Sigmoid colon (tissue), 7 donors: ENCODE results near the gene ENDOV. TPM values are rescaled to one million over a fixed set of nuclear protein-coding genes. Genes with fewer than 3 reads are reported as not detected.

Experiments used
- DNase-seq: peaks from one replicate; pipeline ENCODE4 v3.0.0-alpha.2; 2019
- H3K27ac ChIP-seq, 4 donors: fragments of 200-600 bp; sonication (generic); one replicate each; pipeline ENCODE4 v1.5.1; 2016 to 2019; ENCODE audit warnings: mild to moderate bottlenecking in 1 of 4
- H3K27me3 ChIP-seq, 3 donors: fragments of 200-600 bp; sonication (generic); one replicate each; pipeline ENCODE4 v1.5.1; 2019; ENCODE audit warnings: mild to moderate bottlenecking in 1 of 3
- H3K36me3 ChIP-seq, 4 donors: fragments of 200-600 bp; sonication (generic); one replicate each; pipeline ENCODE4 v1.5.1; 2016 to 2019
- H3K4me1 ChIP-seq, 4 donors: fragments of 200-600 bp; sonication (generic); one replicate each; pipeline ENCODE4 v1.5.1; 2017 to 2019
- H3K4me3 ChIP-seq, 4 donors: fragments of 200-600 bp; sonication (generic); one replicate each; pipeline ENCODE4 v1.5.1; 2017 to 2019; ENCODE audit warnings: mild to moderate bottlenecking in 2 of 4, moderate library complexity in 1 of 4
- H3K9me3 ChIP-seq, 4 donors: fragments of 200-600 bp in 3 of 4; sonication (generic) in 3 of 4; one replicate each; pipeline versions ENCODE4 v1.5.1 to v1.6.1; 2013 to 2019
- EP300 ChIP-seq, 4 donors: sonication (generic); formaldehyde crosslinking; IDR thresholded peaks; one replicate each; pipeline ENCODE4 v1.6.1; 2017; ENCODE audit warnings: antibody characterized with exemption in 4 of 4
- POLR2A ChIP-seq, 2 donors: fragments of 450-650 bp; IDR thresholded peaks; one replicate each; pipeline ENCODE4 v1.6.1; 2016; ENCODE audit warnings: antibody characterized with exemption in 2 of 2, mild to moderate bottlenecking in 2 of 2, moderate library complexity in 2 of 2
- POLR2AphosphoS5 ChIP-seq, 4 donors: sonication (generic); formaldehyde crosslinking; IDR thresholded peaks; one replicate each; pipeline ENCODE4 v1.6.1; 2017; ENCODE audit warnings: antibody characterized with exemption in 4 of 4
- WGBS, 2 donors: extraction: QIAGEN DNeasy Blood & Tissue Kit; methylation state at CpG; one replicate each; pipeline ENCODE4 v1.1.7; 2013; 5-methylcytosine and 5-hydroxymethylcytosine counted together
- intact Hi-C: fragments of 100-400 bp; cut with DNase I; formaldehyde crosslinking; loops from one replicate; pipeline ENCODE4 v1.15.1; 2023
- polyA plus RNA-seq, 3 donors: library from polyadenylated mRNA; stranded (reverse); fragments of 200-250 nt; gene quantifications; one replicate each; pipeline ENCODE4 v1.2.3, GENCODE V29; 2013
- total RNA-seq, 4 donors: library from RNA; depleted of rRNA; stranded (reverse); fragments of >200 nt; gene quantifications; one replicate each; pipeline ENCODE4 v1.1.0, GENCODE V29; 2016
- TF ChIP-seq, protein P1 (sequence below), 4 experiments: fragments of 450-650 bp in 3 of 4; fragments of 200-600 bp in 1 of 4; IDR thresholded peaks; one replicate each; pipeline ENCODE4 v1.5.1; 2016 to 2019; ENCODE audit warnings: antibody characterized with exemption in 4 of 4, mild to moderate bottlenecking in 3 of 4, moderate library complexity in 2 of 4
- donor health status: healthy with polysubstance abuse.
- donor health status: Bipolar disorder and iron deficiency.
- donor health status: healthy.

ENDOV gene
- total and polyA plus RNA-seq, 7 donors = 9.5 to 23.5 (median 17.4) TPM

DNA sequence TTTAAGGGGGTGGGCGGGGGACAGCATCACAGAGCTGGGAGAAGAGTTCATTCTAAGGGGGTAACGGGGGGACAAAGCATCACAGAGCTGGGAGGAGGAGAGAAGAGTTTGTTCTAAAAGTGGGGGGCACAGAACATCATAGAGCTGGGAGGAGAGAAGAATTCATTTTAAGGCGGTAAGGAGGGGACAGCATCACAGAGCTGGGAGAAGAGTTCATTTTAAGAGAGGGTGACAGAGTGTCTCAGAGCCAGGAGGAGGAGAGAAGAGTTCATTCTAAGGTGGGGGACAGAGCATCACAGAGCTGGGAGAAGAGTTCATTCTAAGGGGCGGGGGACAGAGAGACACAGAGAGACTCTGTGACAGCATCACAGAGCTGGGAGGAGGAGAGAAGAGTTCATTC lies 27.8 kb downstream of the ENDOV start:
- TF ChIP-seq POLR2AphosphoS5 (IDR thresholded peaks at IDR 0.05) = no peak
- TF ChIP-seq, protein P1, sequence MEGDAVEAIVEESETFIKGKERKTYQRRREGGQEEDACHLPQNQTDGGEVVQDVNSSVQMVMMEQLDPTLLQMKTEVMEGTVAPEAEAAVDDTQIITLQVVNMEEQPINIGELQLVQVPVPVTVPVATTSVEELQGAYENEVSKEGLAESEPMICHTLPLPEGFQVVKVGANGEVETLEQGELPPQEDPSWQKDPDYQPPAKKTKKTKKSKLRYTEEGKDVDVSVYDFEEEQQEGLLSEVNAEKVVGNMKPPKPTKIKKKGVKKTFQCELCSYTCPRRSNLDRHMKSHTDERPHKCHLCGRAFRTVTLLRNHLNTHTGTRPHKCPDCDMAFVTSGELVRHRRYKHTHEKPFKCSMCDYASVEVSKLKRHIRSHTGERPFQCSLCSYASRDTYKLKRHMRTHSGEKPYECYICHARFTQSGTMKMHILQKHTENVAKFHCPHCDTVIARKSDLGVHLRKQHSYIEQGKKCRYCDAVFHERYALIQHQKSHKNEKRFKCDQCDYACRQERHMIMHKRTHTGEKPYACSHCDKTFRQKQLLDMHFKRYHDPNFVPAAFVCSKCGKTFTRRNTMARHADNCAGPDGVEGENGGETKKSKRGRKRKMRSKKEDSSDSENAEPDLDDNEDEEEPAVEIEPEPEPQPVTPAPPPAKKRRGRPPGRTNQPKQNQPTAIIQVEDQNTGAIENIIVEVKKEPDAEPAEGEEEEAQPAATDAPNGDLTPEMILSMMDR (IDR thresholded peaks at IDR 0.05) = no peak
- TF ChIP-seq EP300 (IDR thresholded peaks at IDR 0.05) = no peak
- no peak for TF ChIP-seq POLR2A (IDR thresholded peaks at IDR 0.05)
- WGBS, 2 donors = 93 to 96% methylated on average over 3 of the region's 4 CpGs
- no peak overlapping the region for H3K4me3 ChIP-seq
- no peaks in the 10 kb centered on the region for H3K36me3 ChIP-seq
- no peak overlapping the region for H3K27ac ChIP-seq
- intact Hi-C loops = no loop called here
- no peaks in the 10 kb centered on the region for H3K9me3 ChIP-seq
- H3K4me1 ChIP-seq = no peaks in the 10 kb centered on the region
- DNase-seq = no peak
- no peaks in the 10 kb centered on the region for H3K27me3 ChIP-seq

DNA sequence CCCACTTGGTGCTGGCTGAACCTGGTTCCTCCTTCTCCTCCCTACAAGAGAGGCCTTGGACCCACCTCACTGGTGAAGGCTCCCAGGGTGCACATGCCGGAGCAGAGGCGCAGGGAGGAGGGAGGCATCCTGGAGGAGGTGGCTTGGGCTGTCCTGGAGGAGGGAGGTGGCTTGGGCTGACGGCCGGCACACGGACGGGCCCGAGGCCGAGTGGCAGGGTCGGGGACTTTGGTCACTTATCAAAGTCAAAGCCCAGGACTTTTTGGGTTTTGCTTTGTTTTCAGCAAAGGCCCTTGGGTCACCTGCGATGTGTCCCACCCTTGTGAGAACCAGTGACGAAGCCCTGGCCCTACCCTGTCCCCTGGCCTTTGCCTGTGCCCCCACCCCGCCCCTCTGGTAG lies 28.5 kb downstream of the ENDOV start:
- Histone ChIP-seq H3K36me3 (no peaks in the 10 kb centered on the region), H3K27me3 (no peaks in the 10 kb centered on the region), H3K27ac (no peak overlapping the region), H3K9me3 (no peaks in the 10 kb centered on the region), H3K4me1 (no peaks in the 10 kb centered on the region), H3K4me3 (no peak overlapping the region)
- TF ChIP-seq POLR2AphosphoS5 (IDR thresholded peaks at IDR 0.05) (no peak), POLR2A (IDR thresholded peaks at IDR 0.05) (no peak), EP300 (IDR thresholded peaks at IDR 0.05) (no peak)
- TF ChIP-seq, protein P1 (IDR thresholded peaks at IDR 0.05) = no peak
- WGBS, 2 donors = 48 to 54% methylated on average over 12 of the region's 12 CpGs
- no peak for DNase-seq
- intact Hi-C loops = no loop called here

DNA sequence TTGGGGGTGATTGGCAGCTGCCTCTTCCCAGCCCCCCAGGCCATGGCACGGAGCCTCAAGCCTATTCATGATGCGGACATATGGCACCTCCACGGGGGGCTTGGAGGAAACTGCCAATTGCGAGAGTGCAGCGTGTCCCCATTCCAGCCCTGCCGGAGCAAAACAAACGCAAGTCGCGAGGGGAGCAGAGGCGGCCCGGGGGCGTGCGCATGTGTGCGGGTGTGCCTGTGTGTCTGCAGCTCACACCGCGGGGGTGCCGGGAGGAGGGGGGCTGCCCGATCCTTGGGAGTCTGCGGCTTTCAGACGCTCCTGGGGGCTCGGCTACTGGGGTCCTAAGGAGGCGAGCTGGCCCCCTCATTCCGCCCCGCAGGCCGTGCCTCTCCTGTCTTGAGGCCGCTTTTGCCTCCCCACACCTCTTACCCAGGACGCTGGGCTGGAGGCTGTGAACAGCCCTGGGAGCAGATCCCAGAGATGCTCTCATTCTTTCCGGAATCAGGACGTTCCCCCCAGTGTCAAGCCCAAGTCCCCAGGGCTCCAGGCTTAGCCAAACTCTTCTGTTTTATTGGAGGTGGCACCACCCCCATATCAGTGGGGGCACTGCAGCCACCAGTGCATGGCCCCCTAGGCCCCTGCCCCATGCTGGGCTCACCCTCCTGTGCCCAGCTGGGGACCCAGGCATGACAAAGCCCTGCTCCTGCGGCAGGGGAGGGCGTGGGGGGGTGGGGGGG lies 29.1 kb downstream of the ENDOV start:
- DNase-seq = no peak
- Histone ChIP-seq H3K36me3 (no peaks in the 10 kb centered on the region), H3K4me1 (no peaks in the 10 kb centered on the region), H3K27ac (no peak overlapping the region), H3K9me3 (no peaks in the 10 kb centered on the region), H3K27me3 (no peaks in the 10 kb centered on the region), H3K4me3 (no peak overlapping the region)
- intact Hi-C loops = no loop called here
- WGBS, 2 donors = 50 to 79% methylated on average over 31 of the region's 31 CpGs
- TF ChIP-seq, protein P1 (IDR thresholded peaks at IDR 0.05) = no peak
- no peak for TF ChIP-seq POLR2A (IDR thresholded peaks at IDR 0.05)
- TF ChIP-seq EP300 (IDR thresholded peaks at IDR 0.05) = no peak
- no peak for TF ChIP-seq POLR2AphosphoS5 (IDR thresholded peaks at IDR 0.05)

DNA sequence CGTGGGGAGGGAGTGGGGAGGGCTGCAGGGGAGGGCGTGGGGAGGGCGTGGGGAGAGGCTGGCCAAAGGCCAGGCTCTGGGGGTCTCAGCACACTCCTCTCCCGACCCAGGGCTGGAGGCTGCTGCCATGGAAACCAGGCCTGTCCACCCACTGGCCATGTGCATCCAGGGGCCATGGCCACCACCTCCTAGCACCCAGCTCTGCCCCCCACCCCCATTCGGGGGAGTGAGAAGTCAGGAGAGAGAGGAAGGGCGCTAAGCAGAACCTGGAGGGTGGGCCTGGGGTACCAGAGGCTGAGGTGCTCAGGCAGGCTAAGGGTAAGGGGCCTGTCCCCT lies 29.6 kb downstream of the ENDOV start:
- intact Hi-C loops = no loop called here
- Histone ChIP-seq H3K4me1 (peaks cover 0 to 3% (median 2%) of the 10 kb centered on the region in 4 donors), H3K27me3 (no peaks in the 10 kb centered on the region), H3K4me3 (no peak overlapping the region), H3K36me3 (no peaks in the 10 kb centered on the region), H3K27ac (no peak overlapping the region), H3K9me3 (no peaks in the 10 kb centered on the region)
- 58 to 78% methylated on average over 6 of the region's 6 CpGs for WGBS, 2 donors
- TF ChIP-seq POLR2A (IDR thresholded peaks at IDR 0.05) (no peak), EP300 (IDR thresholded peaks at IDR 0.05) (no peak), POLR2AphosphoS5 (IDR thresholded peaks at IDR 0.05) (no peak)
- TF ChIP-seq, protein P1 (IDR thresholded peaks at IDR 0.05) = no peak
- no peak for DNase-seq
